ENCODE results near the gene SEPHS2.
"Not testable (repeated sequence)": the region's sequence is repeated elsewhere in the genome, so short reads cannot be mapped to it uniquely, and the experiment has no call there.

The SEPHS2 gene

GRCh38 chr16:30464078-30464477 is 18.4 kb upstream of the SEPHS2 start:
- DNase-seq, result no peak

GRCh38 chr16:30461426-30461825 is 15.8 kb upstream of the SEPHS2 start:
- not testable (repeated sequence) for DNase-seq

- no peak for DNase-seq
Measured at GRCh38 chr16:30459456-30459855, 13.8 kb upstream of the SEPHS2 start.

- peak; percentile 93 for DNase-seq
Measured at GRCh38 chr16:30458561-30459394, 13.1 kb upstream of the SEPHS2 start.

- no peak for DNase-seq
Measured at GRCh38 chr16:30457743-30458560, 12.3 kb upstream of the SEPHS2 start.

- DNase-seq, result no peak
Measured at GRCh38 chr16:30457256-30457655, 11.6 kb upstream of the SEPHS2 start.

- DNase-seq, result no peak
Measured at GRCh38 chr16:30456302-30456701, 10.6 kb upstream of the SEPHS2 start.

- DNase-seq, result not testable (repeated sequence)
Measured at GRCh38 chr16:30452709-30453580, 7.3 kb upstream of the SEPHS2 start.

GRCh38 chr16:30449116-30449435 is 3.4 kb upstream of the SEPHS2 start:
- DNase-seq, result no peak

GRCh38 chr16:30447512-30448226 is 2.0 kb upstream of the SEPHS2 start:
- DNase-seq, result no peak

- DNase-seq, result no peak
Measured at GRCh38 chr16:30446203-30446595, 525 bp upstream of the SEPHS2 start.

GRCh38 chr16:30445149-30445407 is 596 bp downstream of the SEPHS2 start:
- DNase-seq, result no peak

- no peak for DNase-seq
Measured at GRCh38 chr16:30444231-30445148, 1.2 kb downstream of the SEPHS2 start.

GRCh38 chr16:30443631-30444030 is 2.0 kb downstream of the SEPHS2 start:
- no peak for DNase-seq

- DNase-seq, result no peak
Measured at GRCh38 chr16:30439720-30440348, 5.8 kb downstream of the SEPHS2 start.

- DNase-seq, result no peak
Measured at GRCh38 chr16:30438835-30439234, 6.8 kb downstream of the SEPHS2 start.

- DNase-seq, result no peak
Measured at GRCh38 chr16:30437511-30438046, 8.1 kb downstream of the SEPHS2 start.

- peak; percentile 88 for DNase-seq
Measured at GRCh38 chr16:30434852-30435251, 10.8 kb downstream of the SEPHS2 start.

- DNase-seq, result peak; percentile 49
Measured at GRCh38 chr16:30430428-30430970, 15.2 kb downstream of the SEPHS2 start.

- DNase-seq, result peak; percentile 97
Measured at GRCh38 chr16:30429678-30430427, 15.8 kb downstream of the SEPHS2 start, which contains the start of gene DCTPP1. TSS of gene DCTPP1 (minus strand) at chr16:30430030. CDS start at chr16:30429980, 50 bp downstream.
